GM12864 (cell line): Measurements from ENCODE around the gene CNPY4.

ENCODE experiments used
- DNase-seq: peaks from one replicate; pipeline ENCODE4 v3.0.0-alpha.2; 2011; ENCODE audit warnings: low read depth
- H3K4me3 ChIP-seq: 2 replicates; pipeline ENCODE4 v1.5.1; 2011; ENCODE audit warnings: mild to moderate bottlenecking, low read depth, low read length, control low read depth
- CTCF ChIP-seq: IDR thresholded peaks from 2 replicates; pipeline ENCODE4 v1.5.1; 2011; ENCODE audit warnings: low read depth, mild to moderate bottlenecking, moderate library complexity, low read length, control low read depth, inconsistent platforms; ENCODE audit errors: missing control alignments

Gene CNPY4

GRCh38 chr7:100099452-100099851 lies 20.0 kb upstream of the CNPY4 start:
- no peak for DNase-seq
- peak overlapping the region; percentile 93 for H3K4me3 ChIP-seq
- no peak for TF ChIP-seq CTCF

GRCh38 chr7:100100420-100101015 lies 18.9 kb upstream of the CNPY4 start:
- H3K4me3 ChIP-seq: peak overlapping the region; percentile 93
- no peak for TF ChIP-seq CTCF
- DNase-seq: peak; percentile 80

GRCh38 chr7:100101016-100101862 lies 18.2 kb upstream of the CNPY4 start, which contains the start of the genes AP4M1 and MCM7:
Gene AP4M1, plus strand, starts transcription at chr7:100101643. Its CDS starts 72 bp downstream, at chr7:100101715.
Gene MCM7, minus strand, starts transcription at chr7:100101397. Its CDS starts 103 bp downstream, at chr7:100101294.
- TF ChIP-seq CTCF: no peak
- DNase-seq: peak; percentile 95
- peak within 1 kb of the TSS; percentile 93 for H3K4me3 ChIP-seq

- no peak overlapping the region for H3K4me3 ChIP-seq
Measured at GRCh38 chr7:100102950-100103840, 16.2 kb upstream of the CNPY4 start.

GRCh38 chr7:100105534-100105933 lies 13.9 kb upstream of the CNPY4 start:
- H3K4me3 ChIP-seq: no peak overlapping the region
- DNase-seq: no peak
- no peak for TF ChIP-seq CTCF

More at GRCh38 chr7:100102950-100103840, 16.2 kb upstream of the CNPY4 start:
- TF ChIP-seq CTCF: no peak
- no peak for DNase-seq

- no peak for TF ChIP-seq CTCF
- no peak for DNase-seq
- H3K4me3 ChIP-seq: no peak overlapping the region
Measured at GRCh38 chr7:100106633-100107032, 12.8 kb upstream of the CNPY4 start.
